Gastroesophageal sphincter (tissue), 4 donors: Measurements from ENCODE around the gene RNF145. TPM values are rescaled to one million over a fixed set of nuclear protein-coding genes. Genes with fewer than 3 reads are reported as not detected.
"Not testable (repeated sequence)": the region's sequence is repeated elsewhere in the genome, so short reads cannot be mapped to it uniquely, and the experiment has no call there.

Experiments used
- ATAC-seq: fragments of 150-250 bp; one replicate; pipeline ENCODE4 v1.9.1; 2016; ENCODE audit warnings: mild to moderate bottlenecking, moderate library complexity
- H3K27ac ChIP-seq, 4 donors: fragments of 200-600 bp; sonication (generic) in 3 of 4; 1 replicate in 3 of 4; 2 replicates in 1 of 4; pipeline ENCODE4 v1.5.1; 2016 to 2019
- H3K27me3 ChIP-seq: fragments of 200-600 bp; sonication (generic); one replicate; pipeline ENCODE4 v1.5.1; 2019
- H3K36me3 ChIP-seq, 2 donors: fragments of 200-600 bp; sonication (generic); one replicate each; pipeline ENCODE4 v1.5.1; 2019; ENCODE audit warnings: control low read depth in 1 of 2
- H3K4me1 ChIP-seq, 3 donors: fragments of 200-600 bp; sonication (generic); 1 replicate in 2 of 3; 2 replicates in 1 of 3; pipeline ENCODE4 v1.5.1; 2016 to 2019; ENCODE audit warnings: control low read depth in 2 of 3
- H3K4me3 ChIP-seq, 2 donors: fragments of 200-600 bp; sonication (generic); one replicate each; pipeline ENCODE4 v1.5.1; 2019; ENCODE audit warnings: mild to moderate bottlenecking in 1 of 2, moderate library complexity in 1 of 2
- H3K9me3 ChIP-seq, 3 donors: fragments of 200-600 bp; sonication (generic); one replicate each; pipeline ENCODE4 v1.5.1; 2017 to 2019; ENCODE audit warnings: control low read depth in 2 of 3
- EP300 ChIP-seq: sonication (generic); formaldehyde crosslinking; IDR thresholded peaks from one replicate; pipeline ENCODE4 v1.6.1; 2017; ENCODE audit warnings: antibody characterized with exemption, mild to moderate bottlenecking
- POLR2A ChIP-seq, 2 donors: fragments of 450-650 bp; IDR thresholded peaks; one replicate each; pipeline ENCODE4 v1.6.1; 2017; ENCODE audit warnings: antibody characterized with exemption in 2 of 2, mild to moderate bottlenecking in 2 of 2, moderate library complexity in 1 of 2
- POLR2AphosphoS5 ChIP-seq: sonication (generic); formaldehyde crosslinking; IDR thresholded peaks from one replicate; pipeline ENCODE4 v1.6.1; 2017; ENCODE audit warnings: antibody characterized with exemption
- WGBS, 2 donors: methylation state at CpG; one replicate each; pipeline ENCODE4 v1.1.5; 2018; ENCODE audit warnings: low coverage in 1 of 2; 5-methylcytosine and 5-hydroxymethylcytosine counted together
- total RNA-seq, 4 donors: library from RNA; depleted of rRNA; stranded (reverse); fragments of >200 nt; gene quantifications; one replicate each; pipeline ENCODE4 v1.1.0, GENCODE V29; 2016
- TF ChIP-seq, protein P1 (sequence below), 4 experiments: fragments of 200-600 bp in 2 of 4; fragments of 450-650 bp in 2 of 4; sonication (generic) in 1 of 4; IDR thresholded peaks; one replicate each; pipeline ENCODE4 v1.5.1; 2017 to 2019; ENCODE audit warnings: antibody characterized with exemption in 4 of 4, mild to moderate bottlenecking in 2 of 4, moderate library complexity in 2 of 4

Gene RNF145
- total RNA-seq, 4 donors from 2014 or later: 39.3 to 89.4 (median 68.7) TPM

DNA sequence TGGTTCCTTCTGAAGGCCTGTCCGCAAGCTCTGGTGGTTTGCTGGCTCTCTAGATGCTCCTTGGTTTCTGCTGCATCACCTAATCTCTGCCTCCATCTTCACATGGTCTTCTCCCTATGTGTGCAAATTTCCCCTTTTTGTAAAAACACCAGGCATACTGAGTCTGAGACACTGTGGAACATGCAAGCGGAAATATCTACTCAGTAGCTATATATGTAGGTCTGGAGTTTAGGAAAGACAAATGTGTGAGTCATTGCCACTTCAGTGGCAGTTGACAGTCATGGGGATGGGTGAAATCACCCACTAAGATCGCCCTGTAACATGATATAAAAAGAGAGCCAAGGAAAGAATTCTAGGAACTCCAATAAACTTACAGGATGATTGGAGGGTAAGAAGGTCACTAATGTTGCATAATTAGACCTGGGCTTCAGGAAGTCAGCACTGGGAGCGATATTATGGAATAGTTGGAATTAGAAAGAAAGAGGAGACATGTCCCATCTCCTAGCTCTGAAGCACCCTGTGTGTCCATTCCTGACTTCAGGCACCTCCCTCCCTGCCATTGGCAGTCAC, 31.0 kb upstream of the RNF145 start:
- H3K27ac ChIP-seq: no peak overlapping the region
- peaks cover 5% of the 10 kb centered on the region for H3K27me3 ChIP-seq
- 72 to 76% methylated on average over 4 of the region's 4 CpGs for WGBS, 2 donors
- TF ChIP-seq POLR2AphosphoS5 (no peak), EP300 (no peak)
- TF ChIP-seq, protein P1, sequence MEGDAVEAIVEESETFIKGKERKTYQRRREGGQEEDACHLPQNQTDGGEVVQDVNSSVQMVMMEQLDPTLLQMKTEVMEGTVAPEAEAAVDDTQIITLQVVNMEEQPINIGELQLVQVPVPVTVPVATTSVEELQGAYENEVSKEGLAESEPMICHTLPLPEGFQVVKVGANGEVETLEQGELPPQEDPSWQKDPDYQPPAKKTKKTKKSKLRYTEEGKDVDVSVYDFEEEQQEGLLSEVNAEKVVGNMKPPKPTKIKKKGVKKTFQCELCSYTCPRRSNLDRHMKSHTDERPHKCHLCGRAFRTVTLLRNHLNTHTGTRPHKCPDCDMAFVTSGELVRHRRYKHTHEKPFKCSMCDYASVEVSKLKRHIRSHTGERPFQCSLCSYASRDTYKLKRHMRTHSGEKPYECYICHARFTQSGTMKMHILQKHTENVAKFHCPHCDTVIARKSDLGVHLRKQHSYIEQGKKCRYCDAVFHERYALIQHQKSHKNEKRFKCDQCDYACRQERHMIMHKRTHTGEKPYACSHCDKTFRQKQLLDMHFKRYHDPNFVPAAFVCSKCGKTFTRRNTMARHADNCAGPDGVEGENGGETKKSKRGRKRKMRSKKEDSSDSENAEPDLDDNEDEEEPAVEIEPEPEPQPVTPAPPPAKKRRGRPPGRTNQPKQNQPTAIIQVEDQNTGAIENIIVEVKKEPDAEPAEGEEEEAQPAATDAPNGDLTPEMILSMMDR (IDR thresholded peaks at IDR 0.05): no peak
- no peaks in the 10 kb centered on the region for H3K9me3 ChIP-seq
- H3K4me1 ChIP-seq: no peaks in the 10 kb centered on the region
- no peaks in the 10 kb centered on the region for H3K36me3 ChIP-seq
- H3K4me3 ChIP-seq: no peak overlapping the region
- ATAC-seq: no peak

DNA sequence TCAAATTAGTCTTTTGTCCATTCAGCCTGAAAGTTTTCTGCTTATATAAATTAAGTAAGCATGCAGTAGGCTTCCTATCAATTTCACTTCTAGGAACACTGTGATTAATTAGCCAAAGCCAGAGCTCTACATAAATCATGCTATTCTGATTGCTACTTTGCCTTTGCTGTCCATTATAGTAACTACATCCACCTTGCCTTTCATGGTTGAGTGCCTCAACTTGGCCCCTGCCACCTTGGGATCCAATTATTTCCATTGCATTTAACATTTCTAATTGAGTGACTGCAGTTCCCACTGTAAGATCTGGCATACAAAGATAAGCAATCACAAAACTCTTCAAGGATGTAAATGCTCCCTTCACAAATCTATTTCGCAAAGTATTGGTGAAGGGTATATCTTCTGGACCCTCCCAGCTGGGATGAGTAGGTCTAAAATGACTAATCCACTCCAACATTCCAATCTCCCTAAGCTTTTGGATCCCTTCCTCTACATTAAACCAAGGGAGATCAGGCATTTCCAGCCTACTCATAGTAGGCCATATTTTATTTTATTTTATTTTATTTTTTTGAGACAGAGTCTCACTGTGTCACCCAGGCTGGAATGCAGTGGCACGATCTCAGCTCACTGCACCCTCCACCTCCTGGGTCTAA, 26.6 kb upstream of the RNF145 start:
- 89 to 100% methylated on average over 1 of the region's 2 CpGs for WGBS, 2 donors
- H3K36me3 ChIP-seq, H3K4me3 ChIP-seq, H3K4me1 ChIP-seq, H3K27me3 ChIP-seq, H3K9me3 ChIP-seq, ATAC-seq, H3K27ac ChIP-seq: not testable (repeated sequence)

DNA sequence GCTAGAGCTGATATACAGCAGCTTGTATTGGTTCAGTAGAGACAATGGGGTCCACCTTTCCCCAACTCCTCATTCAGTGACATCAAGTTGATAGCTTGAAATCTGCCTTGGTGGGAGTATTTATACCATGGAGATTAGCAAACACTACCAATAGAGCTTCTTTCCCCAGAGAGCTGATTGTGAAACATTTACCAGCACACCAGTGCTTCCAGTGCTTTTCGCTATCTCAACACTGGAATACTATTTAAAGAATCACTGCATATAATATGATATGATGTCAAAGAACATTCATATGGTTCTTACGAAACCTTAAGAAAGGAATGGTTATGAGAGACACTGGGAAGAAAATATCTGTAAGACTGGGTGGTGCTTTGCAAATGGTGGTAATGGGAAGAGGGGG, 21.8 kb upstream of the RNF145 start:
- no peaks in the 10 kb centered on the region for H3K36me3 ChIP-seq
- no peak overlapping the region for H3K4me3 ChIP-seq
- no peaks in the 10 kb centered on the region for H3K27me3 ChIP-seq
- no peak overlapping the region for H3K27ac ChIP-seq
- WGBS, 2 donors: 88 to 96% methylated on average over 1 to 2 of the region's 2 CpGs
- no peaks in the 10 kb centered on the region for H3K9me3 ChIP-seq
- no peak for ATAC-seq
- no peak for TF ChIP-seq POLR2A (IDR thresholded peaks at IDR 0.05)
- TF ChIP-seq, protein P1 (IDR thresholded peaks at IDR 0.05): no peak
- TF ChIP-seq EP300: no peak
- no peak for TF ChIP-seq POLR2AphosphoS5
- no peaks in the 10 kb centered on the region for H3K4me1 ChIP-seq

DNA sequence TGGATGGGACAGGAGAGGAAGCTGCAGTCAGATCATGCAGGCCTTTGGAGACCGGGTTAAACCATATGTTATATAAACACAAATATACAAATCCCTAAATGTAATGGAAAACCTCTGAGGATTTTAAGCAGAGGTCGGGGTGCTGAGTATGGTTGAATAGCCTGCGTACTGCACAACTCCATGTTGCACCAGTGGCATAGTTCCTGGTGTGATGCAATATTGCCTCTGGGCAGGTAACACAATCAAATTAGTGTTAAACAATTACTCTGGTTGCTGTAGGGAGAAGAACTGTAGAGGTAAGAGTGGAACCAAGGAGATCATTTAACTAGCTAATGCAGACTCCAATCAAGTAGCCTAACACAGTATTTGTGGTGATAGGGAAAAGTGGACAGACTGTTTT, 21.3 kb upstream of the RNF145 start:
- no peaks in the 10 kb centered on the region for H3K36me3 ChIP-seq
- no peaks in the 10 kb centered on the region for H3K9me3 ChIP-seq
- H3K27ac ChIP-seq: no peak overlapping the region
- WGBS, 2 donors: 32 to 45% methylated on average over 3 of the region's 3 CpGs
- no peak overlapping the region for H3K4me3 ChIP-seq
- H3K4me1 ChIP-seq: no peaks in the 10 kb centered on the region
- ATAC-seq: no peak
- TF ChIP-seq EP300 (no peak), POLR2AphosphoS5 (no peak), POLR2A (IDR thresholded peaks at IDR 0.05) (no peak)
- TF ChIP-seq, protein P1 (IDR thresholded peaks at IDR 0.05): no peak
- no peaks in the 10 kb centered on the region for H3K27me3 ChIP-seq

DNA sequence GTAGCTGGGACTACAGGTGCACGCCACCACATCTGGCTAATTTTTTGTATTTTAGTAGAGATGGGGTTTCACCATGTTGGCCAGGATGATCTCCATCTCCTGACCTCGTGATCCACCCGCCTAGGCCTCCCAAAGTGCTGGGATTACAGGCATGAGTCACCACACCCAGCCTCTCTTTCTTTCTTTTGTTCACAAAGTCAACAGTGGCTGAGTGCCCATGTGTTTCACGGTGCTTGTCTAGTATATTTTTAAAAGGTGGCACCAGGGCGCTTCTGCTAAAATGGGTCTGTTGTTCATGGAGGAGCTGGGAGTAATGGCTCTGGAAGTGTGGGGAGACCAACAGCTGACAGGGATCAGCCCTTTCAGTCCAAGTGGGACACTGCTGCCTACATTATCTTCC, 18.7 kb upstream of the RNF145 start:
- not testable (repeated sequence) for H3K36me3 ChIP-seq, H3K27me3 ChIP-seq, H3K9me3 ChIP-seq, H3K4me1 ChIP-seq, H3K4me3 ChIP-seq, H3K27ac ChIP-seq, ATAC-seq
- 84 to 100% methylated on average over 1 to 3 of the region's 5 CpGs for WGBS, 2 donors

DNA sequence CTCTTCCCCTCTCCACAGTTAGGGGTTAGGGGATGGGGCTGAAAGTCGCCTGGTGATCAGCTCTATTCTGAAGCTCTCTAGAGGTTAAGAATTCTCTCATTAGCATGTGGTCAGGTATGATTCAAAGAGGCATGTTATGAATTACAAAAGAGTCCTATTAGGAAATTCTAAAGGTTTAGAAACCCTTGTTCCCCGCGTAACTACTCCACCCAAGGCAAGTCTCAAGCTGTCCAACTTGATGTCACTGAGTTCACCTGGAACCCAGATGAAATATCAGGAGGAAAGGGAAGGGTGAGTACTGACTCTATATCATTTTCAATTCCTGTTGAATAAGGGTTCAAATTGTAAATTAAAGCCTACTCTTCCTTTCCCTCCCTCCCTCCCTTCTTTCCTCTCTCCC, 18.1 kb upstream of the RNF145 start:
- Histone ChIP-seq H3K4me3 (no peak overlapping the region), H3K36me3 (no peaks in the 10 kb centered on the region), H3K27me3 (no peaks in the 10 kb centered on the region), H3K4me1 (no peaks in the 10 kb centered on the region), H3K9me3 (no peaks in the 10 kb centered on the region), H3K27ac (no peak overlapping the region)
- ATAC-seq: no peak
- 76% methylated on average over 3 of the region's 3 CpGs; no CpG with 5 or more reads in 1 of the 2 donors for WGBS, 2 donors
- TF ChIP-seq POLR2A (IDR thresholded peaks at IDR 0.05) (no peak), EP300 (no peak), POLR2AphosphoS5 (no peak)
- TF ChIP-seq, protein P1 (IDR thresholded peaks at IDR 0.05): no peak
